ENCODE data around the gene OSBPL8. TPM values are rescaled to one million over a fixed set of nuclear protein-coding genes. Genes with fewer than 3 reads are reported as not detected.

Gene OSBPL8
- total RNA-seq, 3 donors from 2014 or later, result 77.6 to 89.1 (median 87.2) TPM

GRCh38 chr12:76313299-76313698 lies 246.3 kb downstream of the OSBPL8 start:
- intact Hi-C loops (cut with DNase I; ENCODE audit: low total_unique reads), result no loop called here
- H3K27me3 ChIP-seq, result no peaks in the 10 kb centered on the region

GRCh38 chr12:76312315-76312714 lies 247.3 kb downstream of the OSBPL8 start:
- intact Hi-C loops (cut with DNase I; ENCODE audit: low total_unique reads), result no loop called here
- no peaks in the 10 kb centered on the region for H3K36me3 ChIP-seq
- no peaks in the 10 kb centered on the region for H3K4me1 ChIP-seq
- H3K9me3 ChIP-seq, result no peaks in the 10 kb centered on the region
- H3K27me3 ChIP-seq, result no peaks in the 10 kb centered on the region
- DNase-seq (ENCODE audit: low spot score in 2 of 2), result no peak
- no peak overlapping the region for H3K27ac ChIP-seq
- no peak for TF ChIP-seq POLR2A (IDR thresholded peaks at IDR 0.05)
- TF ChIP-seq POLR2AphosphoS5 (IDR thresholded peaks at IDR 0.05), result no peak
- TF ChIP-seq CTCF (IDR thresholded peaks at IDR 0.05), result no peak
- no peak overlapping the region for H3K4me3 ChIP-seq

More at GRCh38 chr12:76313299-76313698, 246.3 kb downstream of the OSBPL8 start:
- H3K9me3 ChIP-seq, result no peaks in the 10 kb centered on the region
- H3K36me3 ChIP-seq, result no peaks in the 10 kb centered on the region
- H3K4me3 ChIP-seq, result no peak overlapping the region
- H3K27ac ChIP-seq, result no peak overlapping the region
- DNase-seq (ENCODE audit: low spot score in 2 of 2), result no peak
- H3K4me1 ChIP-seq, result no peaks in the 10 kb centered on the region
- TF ChIP-seq POLR2A (IDR thresholded peaks at IDR 0.05) (no peak), CTCF (IDR thresholded peaks at IDR 0.05) (no peak), POLR2AphosphoS5 (IDR thresholded peaks at IDR 0.05) (no peak)

- Histone ChIP-seq H3K27ac (no peak overlapping the region), H3K27me3 (no peaks in the 10 kb centered on the region), H3K4me1 (no peaks in the 10 kb centered on the region), H3K36me3 (no peaks in the 10 kb centered on the region), H3K9me3 (no peaks in the 10 kb centered on the region), H3K4me3 (no peak overlapping the region)
- TF ChIP-seq CTCF (IDR thresholded peaks at IDR 0.05), result no peak
- TF ChIP-seq POLR2AphosphoS5 (IDR thresholded peaks at IDR 0.05), result no peak
- TF ChIP-seq POLR2A (IDR thresholded peaks at IDR 0.05), result no peak
- intact Hi-C loops (cut with DNase I; ENCODE audit: low total_unique reads), result no loop called here
- no peak for DNase-seq (ENCODE audit: low spot score in 2 of 2)
Measured at GRCh38 chr12:76311796-76312195, 247.8 kb downstream of the OSBPL8 start.

- TF ChIP-seq POLR2AphosphoS5 (IDR thresholded peaks at IDR 0.05) (no peak), CTCF (IDR thresholded peaks at IDR 0.05) (no peak)
- intact Hi-C loops (cut with DNase I; ENCODE audit: low total_unique reads), result no loop called here
- Histone ChIP-seq H3K4me3 (no peak overlapping the region), H3K27me3 (no peaks in the 10 kb centered on the region), H3K27ac (no peak overlapping the region), H3K9me3 (no peaks in the 10 kb centered on the region), H3K36me3 (no peaks in the 10 kb centered on the region), H3K4me1 (no peaks in the 10 kb centered on the region)
- DNase-seq (ENCODE audit: low spot score in 2 of 2), result no peak
Measured at GRCh38 chr12:76310110-76310509, 249.5 kb downstream of the OSBPL8 start.

GRCh38 chr12:76308866-76309265 lies 250.7 kb downstream of the OSBPL8 start:
- intact Hi-C loops (cut with DNase I; ENCODE audit: low total_unique reads), result no loop called here
- DNase-seq (ENCODE audit: low spot score in 2 of 2), result no peak

GRCh38 chr12:76307083-76307482 lies 252.5 kb downstream of the OSBPL8 start:
- DNase-seq (ENCODE audit: low spot score in 2 of 2), result no peak
- H3K4me3 ChIP-seq, result no peak overlapping the region
- no peak overlapping the region for H3K27ac ChIP-seq
- H3K4me1 ChIP-seq, result no peaks in the 10 kb centered on the region
- H3K9me3 ChIP-seq, result no peaks in the 10 kb centered on the region
- intact Hi-C loops (cut with DNase I; ENCODE audit: low total_unique reads), result no loop called here
- TF ChIP-seq CTCF (IDR thresholded peaks at IDR 0.05) (no peak), POLR2AphosphoS5 (IDR thresholded peaks at IDR 0.05) (no peak), POLR2A (IDR thresholded peaks at IDR 0.05) (no peak)
- H3K27me3 ChIP-seq, result no peaks in the 10 kb centered on the region
- H3K36me3 ChIP-seq, result no peaks in the 10 kb centered on the region

More at GRCh38 chr12:76308866-76309265, 250.7 kb downstream of the OSBPL8 start:
- no peaks in the 10 kb centered on the region for H3K27me3 ChIP-seq
- H3K4me1 ChIP-seq, result no peaks in the 10 kb centered on the region
- H3K4me3 ChIP-seq, result no peak overlapping the region
- no peaks in the 10 kb centered on the region for H3K9me3 ChIP-seq
- no peak overlapping the region for H3K27ac ChIP-seq
- TF ChIP-seq POLR2A (IDR thresholded peaks at IDR 0.05), result no peak
- no peaks in the 10 kb centered on the region for H3K36me3 ChIP-seq

All from breast epithelium (tissue), 4 donors.